PC-9 (cell line): Measurements from ENCODE around the gene KANK2. TPM values are rescaled to one million over a fixed set of nuclear protein-coding genes. Genes with fewer than 3 reads are reported as not detected.

Experiments
- BruUV-seq: library from RNA; stranded (reverse); fragments of 400-500 nt; replicated peaks from 2 replicates; lab custom pipeline; 2021; lab: Mats Ljungman, UMichigan
- CTCF ChIA-PET: fragments of 300-600 bp; sonication (Branson Sonifier 250); formaldehyde crosslinking; loops from one replicate; lab custom pipeline; 2022; ENCODE audit warnings: antibody characterized with exemption; lab: Charles Lee
- POLR2A ChIA-PET: fragments of 300-600 bp; sonication (Branson Sonifier 250); formaldehyde crosslinking; loops from one replicate; lab custom pipeline; 2022; ENCODE audit warnings: antibody characterized with exemption; ENCODE audit not compliant: unreplicated experiment; lab: Charles Lee
- DNase-seq, 2 experiments: peaks; one replicate each; pipeline versions ENCODE4 v3.0.0 to v3.0.0-alpha.2; 2015 to 2022; ENCODE audit warnings: mixed read lengths in 1 of 2
- H2AFZ ChIP-seq: fragments of 200-600 bp; sonication (generic); 2 replicates; pipeline ENCODE4 v1.8.1; 2017; ENCODE audit warnings: antibody characterized with exemption
- H3F3A ChIP-seq: fragments of 200-600 bp; sonication (generic); 2 replicates; pipeline ENCODE4 v1.8.1; 2017; ENCODE audit warnings: antibody characterized with exemption, mild to moderate bottlenecking, low read depth; ENCODE audit not compliant: insufficient read depth
- H3K27ac ChIP-seq: fragments of 200-600 bp; sonication (generic); 2 replicates; pipeline ENCODE4 v1.6.1; 2016; ENCODE audit warnings: mixed run types
- H3K27me3 ChIP-seq: fragments of 200-600 bp; sonication (generic); 2 replicates; pipeline ENCODE4 v1.6.1; 2016; ENCODE audit warnings: low read depth, mixed run types; ENCODE audit not compliant: insufficient read depth
- H3K36me3 ChIP-seq: fragments of 200-600 bp; sonication (generic); 2 replicates; pipeline ENCODE4 v1.6.1; 2016; ENCODE audit warnings: low read depth, mixed run types
- H3K4me1 ChIP-seq: fragments of 200-600 bp; sonication (generic); replicated peaks from 2 replicates; pipeline ENCODE4 v1.6.1; 2016; ENCODE audit warnings: mixed run types; ENCODE audit not compliant: insufficient read depth
- H3K4me2 ChIP-seq: fragments of 200-600 bp; sonication (generic); 2 replicates; pipeline ENCODE4 v1.6.1; 2017; ENCODE audit warnings: mixed run types
- H3K4me3 ChIP-seq: fragments of 200-600 bp; sonication (generic); 2 replicates; pipeline ENCODE4 v1.6.1; 2016; ENCODE audit warnings: mixed run types
- H3K79me2 ChIP-seq: fragments of 200-600 bp; sonication (generic); 2 replicates; pipeline ENCODE4 v1.6.1; 2017; ENCODE audit warnings: low read depth, mixed run types
- H3K9me2 ChIP-seq: fragments of 200-600 bp; sonication (generic); 2 replicates; pipeline ENCODE4 v1.8.1; 2017; ENCODE audit warnings: mild to moderate bottlenecking; ENCODE audit not compliant: insufficient read depth
- H3K9me3 ChIP-seq: fragments of 200-600 bp; sonication (generic); 2 replicates; pipeline ENCODE4 v1.8.1; 2016; ENCODE audit warnings: low read depth; ENCODE audit not compliant: insufficient read depth
- H4K20me1 ChIP-seq: fragments of 200-600 bp; sonication (generic); 2 replicates; pipeline ENCODE4 v1.8.1; 2017; ENCODE audit not compliant: insufficient read depth
- CTCF ChIP-seq: fragments of 200-600 bp; sonication (generic); conservative IDR thresholded peaks from 2 replicates; pipeline ENCODE4 v1.6.1; 2017; ENCODE audit warnings: mixed run types, antibody characterized with exemption, mild to moderate bottlenecking, moderate library complexity
- EZH2 ChIP-seq: fragments of 200-600 bp; sonication (generic); IDR thresholded peaks from 2 replicates; pipeline ENCODE4 v1.8.0; 2017; ENCODE audit warnings: antibody characterized with exemption, low read depth
- intact Hi-C: fragments of 100-400 bp; cut with micrococcal nuclease; formaldehyde crosslinking; loops from one replicate; pipeline ENCODE4 v1.10.0; 2022; ENCODE audit not compliant: unreplicated experiment
- total RNA-seq: library from RNA; stranded (reverse); gene quantifications from 2 replicates; pipeline ENCODE4 v1.2.3, GENCODE V29; 2021

Gene KANK2
- total RNA-seq, 1 experiment from 2014 or later, result 32.9 TPM

GRCh38 chr19:11242025-11242424, 44.7 kb upstream of the KANK2 start:
- no peak for TF ChIP-seq CTCF
- no peak for TF ChIP-seq EZH2
- CTCF ChIA-PET, result interaction anchor here (0.6 to 0.7 kb wide), 2 partner anchors 43 to 54 kb away, joined by 3 read pairs; no protein-coding TSS in a partner anchor
- Histone ChIP-seq H3K79me2 (no peaks in the 10 kb centered on the region), H3K36me3 (peaks cover 4% of the 10 kb centered on the region; the same call in 1 of the 2 replicates), H3K27ac (no peak overlapping the region), H3F3A (peaks cover 17% of the 10 kb centered on the region), H2AFZ (no peak overlapping the region), H3K9me3 (no peaks in the 10 kb centered on the region), H3K27me3 (no peaks in the 10 kb centered on the region), H3K4me3 (no peak overlapping the region), H4K20me1 (no peaks in the 10 kb centered on the region), H3K4me2 (no peak overlapping the region), H3K4me1 (no peaks in the 10 kb centered on the region), H3K9me2 (no peaks in the 10 kb centered on the region)
- POLR2A ChIA-PET, result no interaction called here
- intact Hi-C loops, result no loop called here
- BruUV-seq, result no TSS peak
- no peak for DNase-seq

- H3K36me3 ChIP-seq, result peaks cover 4% of the 10 kb centered on the region; the same call in 1 of the 2 replicates
- no peak overlapping the region for H2AFZ ChIP-seq
- H3K79me2 ChIP-seq, result no peaks in the 10 kb centered on the region
- no peak for TF ChIP-seq EZH2
- TF ChIP-seq CTCF, result no peak
- H4K20me1 ChIP-seq, result no peaks in the 10 kb centered on the region
- H3F3A ChIP-seq, result peaks cover 6% of the 10 kb centered on the region; the same call in 1 of the 2 replicates
- no peaks in the 10 kb centered on the region for H3K4me1 ChIP-seq
- H3K4me3 ChIP-seq, result no peak overlapping the region
- H3K4me2 ChIP-seq, result no peak overlapping the region
- no peaks in the 10 kb centered on the region for H3K9me3 ChIP-seq
- ChIA-PET POLR2A (no interaction called here), CTCF (no interaction called here)
- no peak overlapping the region for H3K27ac ChIP-seq
- BruUV-seq, result no TSS peak
- H3K9me2 ChIP-seq, result no peaks in the 10 kb centered on the region
- DNase-seq, result no peak
- no peaks in the 10 kb centered on the region for H3K27me3 ChIP-seq
- intact Hi-C loops, result no loop called here
Measured at GRCh38 chr19:11240008-11240444, 42.7 kb upstream of the KANK2 start.

- H3K27me3 ChIP-seq, result no peaks in the 10 kb centered on the region
- H3K4me1 ChIP-seq, result no peaks in the 10 kb centered on the region
- H3K27ac ChIP-seq, result no peak within 1 kb of the TSS
- intact Hi-C loops, result no loop called here
- H3K4me2 ChIP-seq, result no peak within 1 kb of the TSS
- peaks cover 4% of the 10 kb centered on the region; the same call in 1 of the 2 replicates for H3K36me3 ChIP-seq
- no peak within 1 kb of the TSS for H2AFZ ChIP-seq
- no peaks in the 10 kb centered on the region for H3K79me2 ChIP-seq
- no peaks in the 10 kb centered on the region for H4K20me1 ChIP-seq
- no peak for DNase-seq
- ChIA-PET CTCF (no interaction called here), POLR2A (no interaction called here)
- no peak within 1 kb of the TSS for H3K4me3 ChIP-seq
- TF ChIP-seq CTCF (no peak), EZH2 (no peak)
- no peaks in the 10 kb centered on the region for H3K9me3 ChIP-seq
- peaks cover under 1% of the 10 kb centered on the region; the same call in 1 of the 2 replicates for H3F3A ChIP-seq
- BruUV-seq, result no TSS peak
- H3K9me2 ChIP-seq, result no peaks in the 10 kb centered on the region
Measured at GRCh38 chr19:11239377-11240000, 42.1 kb upstream of the KANK2 start, which contains the start of gene ANGPTL8. ANGPTL8 (plus strand) TSS chr19:11239619; CDS start chr19:11239638, 19 bp downstream.
